Measurements from ENCODE around the gene TMOD2. TPM values are rescaled to one million over a fixed set of nuclear protein-coding genes. Genes with fewer than 3 reads are reported as not detected.

The TMOD2 gene
- total RNA-seq, 1 experiment from 2014 or later = 3.6 TPM

- Mint-ChIP-seq H3K27me3 (ENCODE audit: low read depth) (no peaks in the 10 kb centered on the region), H3K27ac (no peak overlapping the region), H3K9me3 (no peaks in the 10 kb centered on the region), H3K36me3 (no peaks in the 10 kb centered on the region), H3K4me1 (0 out of 2 replicates have a peak, but pooled peaks cover 5% of the 10 kb centered on the region), H3K4me3 (no peak overlapping the region)
- CTCF ChIA-PET = no interaction called here
- no peak for TF ChIP-seq ZNF138 (CRISPR knock-in tag; conservative IDR thresholded peaks at IDR 0.05)
- TF ChIP-seq, protein P1, sequence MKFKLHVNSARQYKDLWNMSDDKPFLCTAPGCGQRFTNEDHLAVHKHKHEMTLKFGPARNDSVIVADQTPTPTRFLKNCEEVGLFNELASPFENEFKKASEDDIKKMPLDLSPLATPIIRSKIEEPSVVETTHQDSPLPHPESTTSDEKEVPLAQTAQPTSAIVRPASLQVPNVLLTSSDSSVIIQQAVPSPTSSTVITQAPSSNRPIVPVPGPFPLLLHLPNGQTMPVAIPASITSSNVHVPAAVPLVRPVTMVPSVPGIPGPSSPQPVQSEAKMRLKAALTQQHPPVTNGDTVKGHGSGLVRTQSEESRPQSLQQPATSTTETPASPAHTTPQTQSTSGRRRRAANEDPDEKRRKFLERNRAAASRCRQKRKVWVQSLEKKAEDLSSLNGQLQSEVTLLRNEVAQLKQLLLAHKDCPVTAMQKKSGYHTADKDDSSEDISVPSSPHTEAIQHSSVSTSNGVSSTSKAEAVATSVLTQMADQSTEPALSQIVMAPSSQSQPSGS (CRISPR knock-in tag; IDR thresholded peaks at IDR 0.05; ENCODE audit: borderline replicate concordance, low read depth) = no peak
- no peak for TF ChIP-seq ZNF671 (CRISPR knock-in tag; IDR thresholded peaks at IDR 0.05)
- no peak for TF ChIP-seq TP53 (CRISPR knock-in tag; IDR thresholded peaks at IDR 0.05)
- no peak for TF ChIP-seq CREB1 (CRISPR knock-in tag; IDR thresholded peaks at IDR 0.05)
- no peak for TF ChIP-seq NFYB (CRISPR knock-in tag; conservative IDR thresholded peaks at IDR 0.05; ENCODE audit: low read depth)
- no peak for TF ChIP-seq ZNF396 (CRISPR knock-in tag; IDR thresholded peaks at IDR 0.05; ENCODE audit: borderline replicate concordance)
- TF ChIP-seq ZBTB21 (CRISPR knock-in tag; IDR thresholded peaks at IDR 0.05; ENCODE audit: borderline replicate concordance) = no peak
- TF ChIP-seq MLX (CRISPR knock-in tag; IDR thresholded peaks at IDR 0.05) = no peak
- no peak for TF ChIP-seq IRF2 (CRISPR knock-in tag; IDR thresholded peaks at IDR 0.05; ENCODE audit: borderline replicate concordance, low read depth)
- TF ChIP-seq, protein P2, sequence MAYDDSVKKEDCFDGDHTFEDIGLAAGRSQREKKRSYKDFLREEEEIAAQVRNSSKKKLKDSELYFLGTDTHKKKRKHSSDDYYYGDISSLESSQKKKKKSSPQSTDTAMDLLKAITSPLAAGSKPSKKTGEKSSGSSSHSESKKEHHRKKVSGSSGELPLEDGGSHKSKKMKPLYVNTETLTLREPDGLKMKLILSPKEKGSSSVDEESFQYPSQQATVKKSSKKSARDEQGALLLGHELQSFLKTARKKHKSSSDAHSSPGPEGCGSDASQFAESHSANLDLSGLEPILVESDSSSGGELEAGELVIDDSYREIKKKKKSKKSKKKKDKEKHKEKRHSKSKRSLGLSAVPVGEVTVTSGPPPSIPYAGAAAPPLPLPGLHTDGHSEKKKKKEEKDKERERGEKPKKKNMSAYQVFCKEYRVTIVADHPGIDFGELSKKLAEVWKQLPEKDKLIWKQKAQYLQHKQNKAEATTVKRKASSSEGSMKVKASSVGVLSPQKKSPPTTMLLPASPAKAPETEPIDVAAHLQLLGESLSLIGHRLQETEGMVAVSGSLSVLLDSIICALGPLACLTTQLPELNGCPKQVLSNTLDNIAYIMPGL (CRISPR knock-in tag; IDR thresholded peaks at IDR 0.05) = no peak
- no peak for TF ChIP-seq ERG (CRISPR knock-in tag; IDR thresholded peaks at IDR 0.05)
- POLR2A ChIA-PET = no interaction called here
- no peak for ATAC-seq
- DNase-seq (ENCODE audit: low spot score) = no peak
Observed at GRCh38 chr15:51809457-51809856, 58.1 kb downstream of the TMOD2 start.

- Mint-ChIP-seq H3K9me3 (no peaks in the 10 kb centered on the region), H3K4me1 (0 out of 2 replicates have a peak, but pooled peaks cover 5% of the 10 kb centered on the region), H3K27ac (no peak overlapping the region), H3K36me3 (no peaks in the 10 kb centered on the region), H3K4me3 (no peak overlapping the region), H3K27me3 (ENCODE audit: low read depth) (no peaks in the 10 kb centered on the region)
- POLR2A ChIA-PET = no interaction called here
- CTCF ChIA-PET = interaction anchor here (1.0 to 1.1 kb wide), 2 partner anchors 11 to 25 kb away, joined by 3 to 4 read pairs; no protein-coding TSS in a partner anchor
- DNase-seq (ENCODE audit: low spot score) = no peak
- ATAC-seq = no peak
- TF ChIP-seq FOXK1 (CRISPR knock-in tag; IDR thresholded peaks at IDR 0.05) (no peak), ZNF423 (CRISPR knock-in tag; IDR thresholded peaks at IDR 0.05) (no peak), IRF2 (CRISPR knock-in tag; IDR thresholded peaks at IDR 0.05; ENCODE audit: borderline replicate concordance, low read depth) (no peak), PRRX2 (CRISPR knock-in tag; IDR thresholded peaks at IDR 0.05) (no peak), HMGA2 (CRISPR knock-in tag; IDR thresholded peaks at IDR 0.05) (no peak), ZNF232 (CRISPR knock-in tag; IDR thresholded peaks at IDR 0.05) (no peak), KAT7 (CRISPR knock-in tag; IDR thresholded peaks at IDR 0.05; ENCODE audit: borderline replicate concordance) (no peak), OVOL2 (CRISPR knock-in tag; IDR thresholded peaks at IDR 0.05; ENCODE audit: borderline replicate concordance) (no peak), FOXJ3 (CRISPR knock-in tag; IDR thresholded peaks at IDR 0.05; ENCODE audit: borderline replicate concordance) (no peak)
- TF ChIP-seq, protein P3, sequence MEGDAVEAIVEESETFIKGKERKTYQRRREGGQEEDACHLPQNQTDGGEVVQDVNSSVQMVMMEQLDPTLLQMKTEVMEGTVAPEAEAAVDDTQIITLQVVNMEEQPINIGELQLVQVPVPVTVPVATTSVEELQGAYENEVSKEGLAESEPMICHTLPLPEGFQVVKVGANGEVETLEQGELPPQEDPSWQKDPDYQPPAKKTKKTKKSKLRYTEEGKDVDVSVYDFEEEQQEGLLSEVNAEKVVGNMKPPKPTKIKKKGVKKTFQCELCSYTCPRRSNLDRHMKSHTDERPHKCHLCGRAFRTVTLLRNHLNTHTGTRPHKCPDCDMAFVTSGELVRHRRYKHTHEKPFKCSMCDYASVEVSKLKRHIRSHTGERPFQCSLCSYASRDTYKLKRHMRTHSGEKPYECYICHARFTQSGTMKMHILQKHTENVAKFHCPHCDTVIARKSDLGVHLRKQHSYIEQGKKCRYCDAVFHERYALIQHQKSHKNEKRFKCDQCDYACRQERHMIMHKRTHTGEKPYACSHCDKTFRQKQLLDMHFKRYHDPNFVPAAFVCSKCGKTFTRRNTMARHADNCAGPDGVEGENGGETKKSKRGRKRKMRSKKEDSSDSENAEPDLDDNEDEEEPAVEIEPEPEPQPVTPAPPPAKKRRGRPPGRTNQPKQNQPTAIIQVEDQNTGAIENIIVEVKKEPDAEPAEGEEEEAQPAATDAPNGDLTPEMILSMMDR (IDR thresholded peaks at IDR 0.05) = no peak
- TF ChIP-seq, protein P4, sequence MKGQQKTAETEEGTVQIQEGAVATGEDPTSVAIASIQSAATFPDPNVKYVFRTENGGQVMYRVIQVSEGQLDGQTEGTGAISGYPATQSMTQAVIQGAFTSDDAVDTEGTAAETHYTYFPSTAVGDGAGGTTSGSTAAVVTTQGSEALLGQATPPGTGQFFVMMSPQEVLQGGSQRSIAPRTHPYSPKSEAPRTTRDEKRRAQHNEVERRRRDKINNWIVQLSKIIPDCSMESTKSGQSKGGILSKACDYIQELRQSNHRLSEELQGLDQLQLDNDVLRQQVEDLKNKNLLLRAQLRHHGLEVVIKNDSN (CRISPR knock-in tag; IDR thresholded peaks at IDR 0.05) = no peak
- TF ChIP-seq, protein P5, sequence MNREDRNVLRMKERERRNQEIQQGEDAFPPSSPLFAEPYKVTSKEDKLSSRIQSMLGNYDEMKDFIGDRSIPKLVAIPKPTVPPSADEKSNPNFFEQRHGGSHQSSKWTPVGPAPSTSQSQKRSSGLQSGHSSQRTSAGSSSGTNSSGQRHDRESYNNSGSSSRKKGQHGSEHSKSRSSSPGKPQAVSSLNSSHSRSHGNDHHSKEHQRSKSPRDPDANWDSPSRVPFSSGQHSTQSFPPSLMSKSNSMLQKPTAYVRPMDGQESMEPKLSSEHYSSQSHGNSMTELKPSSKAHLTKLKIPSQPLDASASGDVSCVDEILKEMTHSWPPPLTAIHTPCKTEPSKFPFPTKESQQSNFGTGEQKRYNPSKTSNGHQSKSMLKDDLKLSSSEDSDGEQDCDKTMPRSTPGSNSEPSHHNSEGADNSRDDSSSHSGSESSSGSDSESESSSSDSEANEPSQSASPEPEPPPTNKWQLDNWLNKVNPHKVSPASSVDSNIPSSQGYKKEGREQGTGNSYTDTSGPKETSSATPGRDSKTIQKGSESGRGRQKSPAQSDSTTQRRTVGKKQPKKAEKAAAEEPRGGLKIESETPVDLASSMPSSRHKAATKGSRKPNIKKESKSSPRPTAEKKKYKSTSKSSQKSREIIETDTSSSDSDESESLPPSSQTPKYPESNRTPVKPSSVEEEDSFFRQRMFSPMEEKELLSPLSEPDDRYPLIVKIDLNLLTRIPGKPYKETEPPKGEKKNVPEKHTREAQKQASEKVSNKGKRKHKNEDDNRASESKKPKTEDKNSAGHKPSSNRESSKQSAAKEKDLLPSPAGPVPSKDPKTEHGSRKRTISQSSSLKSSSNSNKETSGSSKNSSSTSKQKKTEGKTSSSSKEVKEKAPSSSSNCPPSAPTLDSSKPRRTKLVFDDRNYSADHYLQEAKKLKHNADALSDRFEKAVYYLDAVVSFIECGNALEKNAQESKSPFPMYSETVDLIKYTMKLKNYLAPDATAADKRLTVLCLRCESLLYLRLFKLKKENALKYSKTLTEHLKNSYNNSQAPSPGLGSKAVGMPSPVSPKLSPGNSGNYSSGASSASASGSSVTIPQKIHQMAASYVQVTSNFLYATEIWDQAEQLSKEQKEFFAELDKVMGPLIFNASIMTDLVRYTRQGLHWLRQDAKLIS (CRISPR knock-in tag; IDR thresholded peaks at IDR 0.05; ENCODE audit: borderline replicate concordance) = no peak
- TF ChIP-seq, protein P6, sequence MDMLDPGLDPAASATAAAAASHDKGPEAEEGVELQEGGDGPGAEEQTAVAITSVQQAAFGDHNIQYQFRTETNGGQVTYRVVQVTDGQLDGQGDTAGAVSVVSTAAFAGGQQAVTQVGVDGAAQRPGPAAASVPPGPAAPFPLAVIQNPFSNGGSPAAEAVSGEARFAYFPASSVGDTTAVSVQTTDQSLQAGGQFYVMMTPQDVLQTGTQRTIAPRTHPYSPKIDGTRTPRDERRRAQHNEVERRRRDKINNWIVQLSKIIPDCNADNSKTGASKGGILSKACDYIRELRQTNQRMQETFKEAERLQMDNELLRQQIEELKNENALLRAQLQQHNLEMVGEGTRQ (CRISPR knock-in tag; IDR thresholded peaks at IDR 0.05) = no peak
Observed at GRCh38 chr15:51812598-51812997, 61.2 kb downstream of the TMOD2 start.
